Ascending aorta (tissue), 2 donors: ENCODE results near the gene NMD3. TPM values are rescaled to one million over a fixed set of nuclear protein-coding genes. Genes with fewer than 3 reads are reported as not detected.

ENCODE experiments used
- DNase-seq, 2 donors: peaks; one replicate each; pipeline ENCODE4 v3.0.0-alpha.2; 2019; ENCODE audit warnings: low spot score in 2 of 2
- H3K27ac ChIP-seq, 2 donors: fragments of 200-600 bp; sonication (generic); one replicate each; pipeline ENCODE4 v1.5.1; 2016 to 2017; ENCODE audit warnings: mild to moderate bottlenecking in 1 of 2
- H3K27me3 ChIP-seq: fragments of 200-600 bp; sonication (generic); one replicate; pipeline ENCODE4 v1.5.1; 2017
- H3K36me3 ChIP-seq, 2 donors: fragments of 200-600 bp; sonication (generic); one replicate each; pipeline ENCODE4 v1.5.1; 2016
- H3K4me1 ChIP-seq, 2 donors: fragments of 200-600 bp; sonication (generic); one replicate each; pipeline ENCODE4 v1.5.1; 2016 to 2017; ENCODE audit warnings: mild to moderate bottlenecking in 1 of 2
- H3K4me3 ChIP-seq, 2 donors: fragments of 200-600 bp; sonication (generic); one replicate each; pipeline ENCODE4 v1.5.1; 2016 to 2017; ENCODE audit warnings: mild to moderate bottlenecking in 1 of 2
- H3K9me3 ChIP-seq, 2 donors: fragments of 200-600 bp; sonication (generic); one replicate each; pipeline ENCODE4 v1.5.1; 2016
- CTCF ChIP-seq, 3 experiments: fragments of 200-600 bp in 2 of 3; fragments of 450-650 bp in 1 of 3; sonication (generic) in 2 of 3; IDR thresholded peaks; one replicate each; pipeline ENCODE4 v1.5.1; 2016 to 2019; ENCODE audit warnings: antibody characterized with exemption in 3 of 3, mild to moderate bottlenecking in 1 of 3, moderate library complexity in 1 of 3
- intact Hi-C: fragments of 100-400 bp; cut with DNase I; formaldehyde crosslinking; loops from one replicate; pipeline ENCODE4 v1.15.1; 2023
- total RNA-seq: library from RNA; depleted of rRNA; stranded (reverse); fragments of >200 nt; gene quantifications from one replicate; pipeline ENCODE4 v1.1.0, GENCODE V29; 2016

The NMD3 gene
- total RNA-seq, 1 donor from 2014 or later, result 34.1 TPM

DNA sequence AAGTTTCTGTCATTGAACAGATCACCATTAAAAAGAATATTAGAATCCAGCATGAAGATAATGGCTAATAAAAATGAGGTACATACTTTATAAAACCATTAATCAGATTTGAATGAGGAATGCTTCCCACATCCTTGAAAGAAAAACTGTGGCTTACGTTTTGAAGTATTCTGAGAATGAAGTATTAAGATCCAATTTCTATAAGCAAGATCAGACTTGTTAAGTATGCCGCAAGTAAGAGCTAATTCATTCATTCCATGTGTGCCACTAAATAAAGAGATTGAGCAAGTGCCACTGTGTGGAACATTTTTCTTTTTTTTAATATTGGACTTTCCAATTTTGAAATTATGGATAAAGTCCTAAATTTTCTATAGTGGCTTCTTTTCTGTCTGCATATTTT, 30.6 kb downstream of the NMD3 start:
- no peak for TF ChIP-seq CTCF (IDR thresholded peaks at IDR 0.05)
- intact Hi-C loops, result no loop called here
- no peak for DNase-seq
- peaks cover 0 to 7% of the 10 kb centered on the region in 2 donors for H3K4me1 ChIP-seq
- no peak overlapping the region for H3K4me3 ChIP-seq
- no peaks in the 10 kb centered on the region for H3K27me3 ChIP-seq
- H3K36me3 ChIP-seq, result peaks cover 41 to 67% of the 10 kb centered on the region in 2 donors
- H3K9me3 ChIP-seq, result no peaks in the 10 kb centered on the region
- no peak overlapping the region for H3K27ac ChIP-seq

DNA sequence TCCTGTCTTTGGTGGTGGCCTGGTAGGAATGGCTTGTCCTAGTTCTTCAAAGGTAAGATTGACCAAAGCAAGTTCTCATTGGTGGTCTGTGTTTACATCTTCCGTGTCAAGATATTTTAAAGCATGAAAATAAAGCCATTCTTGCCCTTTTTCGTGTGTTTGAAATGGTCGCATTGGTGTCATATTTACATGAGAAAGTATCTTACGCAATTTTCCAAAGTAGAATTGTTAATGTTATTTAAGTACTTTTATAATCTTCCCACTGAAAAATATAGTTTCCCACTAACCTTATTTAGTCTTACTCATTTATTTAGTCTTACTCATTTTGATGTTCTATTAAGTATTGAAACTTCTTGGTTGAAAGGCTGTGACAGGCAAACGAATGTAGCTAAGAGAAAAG, 31.0 kb downstream of the NMD3 start:
- peaks cover 38 to 68% of the 10 kb centered on the region in 2 donors for H3K36me3 ChIP-seq

DNA sequence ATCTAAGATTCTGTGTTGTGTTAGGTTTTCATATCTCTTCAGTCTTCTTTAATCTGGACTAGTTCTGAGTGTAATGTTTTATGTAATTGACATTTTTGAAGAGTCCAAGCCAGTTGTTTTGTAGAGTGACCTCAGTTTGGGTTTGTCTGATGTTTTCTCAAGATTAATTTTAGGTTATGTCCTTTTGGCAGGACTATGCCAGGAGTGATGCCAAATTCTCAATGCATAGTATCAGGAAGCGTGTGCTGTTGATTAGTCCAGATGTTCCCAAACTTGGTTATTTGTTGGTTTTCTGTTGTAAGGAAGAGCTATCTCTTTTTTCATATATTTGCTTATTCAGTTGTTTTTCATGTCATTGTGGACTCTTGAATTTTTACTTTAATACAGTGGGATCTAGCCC, 32.6 kb downstream of the NMD3 start:
- H3K9me3 ChIP-seq, result no peaks in the 10 kb centered on the region
- no peaks in the 10 kb centered on the region for H3K27me3 ChIP-seq
- peaks cover 0 to 7% of the 10 kb centered on the region in 2 donors for H3K4me1 ChIP-seq
- H3K27ac ChIP-seq, result peak overlapping the region in 1 of 2 donors; percentile 21
- TF ChIP-seq CTCF (IDR thresholded peaks at IDR 0.05), result no peak
- intact Hi-C loops, result no loop called here
- H3K36me3 ChIP-seq, result peaks cover 24 to 61% of the 10 kb centered on the region in 2 donors
- DNase-seq, result no peak
- no peak overlapping the region for H3K4me3 ChIP-seq

More for the DNA sequence above, 31.0 kb downstream of the NMD3 start:
- intact Hi-C loops, result no loop called here
- H3K4me3 ChIP-seq, result no peak overlapping the region
- H3K4me1 ChIP-seq, result peaks cover 0 to 7% of the 10 kb centered on the region in 2 donors
- H3K27me3 ChIP-seq, result no peaks in the 10 kb centered on the region
- no peaks in the 10 kb centered on the region for H3K9me3 ChIP-seq
- no peak overlapping the region for H3K27ac ChIP-seq
- no peak for DNase-seq
- no peak for TF ChIP-seq CTCF (IDR thresholded peaks at IDR 0.05)

DNA sequence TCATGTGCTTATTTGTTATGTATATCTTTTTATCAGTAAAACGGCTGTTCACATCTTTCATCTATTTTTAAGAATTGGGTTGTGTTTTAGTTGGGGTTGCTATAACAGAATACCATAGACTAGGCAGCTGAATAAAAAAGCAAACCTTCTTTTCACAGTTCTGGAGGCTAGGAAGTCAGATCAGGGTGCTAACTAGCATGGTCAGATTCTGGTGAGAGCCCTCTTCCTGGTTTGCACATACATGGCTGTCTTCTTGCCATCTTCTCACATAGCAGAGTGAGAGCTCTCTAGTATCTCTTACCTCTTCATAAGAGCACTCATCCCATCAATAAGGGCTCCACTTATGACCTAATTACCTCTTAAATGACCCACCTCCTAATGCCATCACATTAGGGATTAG, 33.8 kb downstream of the NMD3 start:
- Histone ChIP-seq H3K27me3 (no peaks in the 10 kb centered on the region), H3K36me3 (peaks cover 18 to 53% of the 10 kb centered on the region in 2 donors), H3K4me3 (no peak overlapping the region), H3K9me3 (no peaks in the 10 kb centered on the region), H3K4me1 (peaks cover 0 to 7% of the 10 kb centered on the region in 2 donors), H3K27ac (peak overlapping the region in 1 of 2 donors; percentile 29)
- no peak for DNase-seq
- intact Hi-C loops, result no loop called here
- TF ChIP-seq CTCF (IDR thresholded peaks at IDR 0.05), result no peak

GRCh38 chr3:161263057-161263456, 41.9 kb downstream of the NMD3 start:
- Histone ChIP-seq H3K27me3 (no peaks in the 10 kb centered on the region), H3K4me3 (no peak overlapping the region), H3K4me1 (no peaks in the 10 kb centered on the region), H3K27ac (no peak overlapping the region), H3K36me3 (peaks cover 6 to 8% of the 10 kb centered on the region in 2 donors), H3K9me3 (peaks cover 0 to 6% of the 10 kb centered on the region in 2 donors)
- intact Hi-C loops, result no loop called here
- no peak for TF ChIP-seq CTCF (IDR thresholded peaks at IDR 0.05)
- DNase-seq, result no peak

GRCh38 chr3:161264852-161265251, 43.7 kb downstream of the NMD3 start:
- no peaks in the 10 kb centered on the region for H3K27me3 ChIP-seq
- no peak overlapping the region for H3K4me3 ChIP-seq

More at GRCh38 chr3:161264852-161265251, 43.7 kb downstream of the NMD3 start:
- Histone ChIP-seq H3K9me3 (peaks cover 0 to 6% of the 10 kb centered on the region in 2 donors), H3K4me1 (no peaks in the 10 kb centered on the region), H3K27ac (no peak overlapping the region), H3K36me3 (peaks cover 1 to 8% of the 10 kb centered on the region in 2 donors)
- intact Hi-C loops, result no loop called here
- no peak for TF ChIP-seq CTCF (IDR thresholded peaks at IDR 0.05)
- DNase-seq, result no peak
